Fibroblast of the aortic adventitia (primary cell): ENCODE data around the gene BCL6. TPM values are rescaled to one million over a fixed set of nuclear protein-coding genes. Genes with fewer than 3 reads are reported as not detected.

Source experiments
- DNase-seq: peaks from one replicate; pipeline ENCODE4 v3.0.0-alpha.2; 2010; ENCODE audit warnings: low read depth
- H3K4me3 ChIP-seq: 2 replicates; pipeline ENCODE4 v1.5.1; 2011; ENCODE audit warnings: low read depth, mild to moderate bottlenecking, control low read depth, low read length, moderate library complexity
- CTCF ChIP-seq: IDR thresholded peaks from 2 replicates; pipeline ENCODE4 v1.5.1; 2011; ENCODE audit warnings: mild to moderate bottlenecking, low read length, control low read depth, inconsistent platforms; ENCODE audit not compliant: insufficient read depth
- total RNA-seq: library from RNA; depleted of rRNA; stranded (reverse); fragments of >200 nt; gene quantifications from 2 replicates; pipeline ENCODE4 v1.2.3, GENCODE V29; 2012; ENCODE audit warnings: low replicate concordance

The BCL6 gene
- total RNA-seq, 1 donor, result 24.8 TPM

GRCh38 chr3:187725653-187726370 lies 19.5 kb downstream of the BCL6 start:
- no peak overlapping the region for H3K4me3 ChIP-seq
- no peak for DNase-seq
- TF ChIP-seq CTCF, result no peak

- TF ChIP-seq CTCF, result no peak
- no peak for DNase-seq
- H3K4me3 ChIP-seq, result no peak overlapping the region
Observed at GRCh38 chr3:187725224-187725623, 20.0 kb downstream of the BCL6 start.

- DNase-seq, result no peak
Observed at GRCh38 chr3:187722206-187722612, 23.1 kb downstream of the BCL6 start.

GRCh38 chr3:187721055-187721454 lies 24.2 kb downstream of the BCL6 start:
- no peak overlapping the region for H3K4me3 ChIP-seq
- no peak for TF ChIP-seq CTCF
- no peak for DNase-seq

More at GRCh38 chr3:187722206-187722612, 23.1 kb downstream of the BCL6 start:
- H3K4me3 ChIP-seq, result no peak overlapping the region
- no peak for TF ChIP-seq CTCF

- no peak overlapping the region for H3K4me3 ChIP-seq
- TF ChIP-seq CTCF, result no peak
- no peak for DNase-seq
Observed at GRCh38 chr3:187720337-187720670, 25.0 kb downstream of the BCL6 start.

- no peak overlapping the region for H3K4me3 ChIP-seq
- no peak for DNase-seq
- TF ChIP-seq CTCF, result no peak
Observed at GRCh38 chr3:187719628-187720336, 25.5 kb downstream of the BCL6 start.
